ENCODE data around the gene SLC38A10.
"Not testable (repeated sequence)": the region's sequence is repeated elsewhere in the genome, so short reads cannot be mapped to it uniquely, and the experiment has no call there.

The SLC38A10 gene

GRCh38 chr17:81230043-81230820 lies 64.9 kb downstream of the SLC38A10 start:
- DNase-seq (ENCODE audit: low read depth, low spot score), result no peak

DNA sequence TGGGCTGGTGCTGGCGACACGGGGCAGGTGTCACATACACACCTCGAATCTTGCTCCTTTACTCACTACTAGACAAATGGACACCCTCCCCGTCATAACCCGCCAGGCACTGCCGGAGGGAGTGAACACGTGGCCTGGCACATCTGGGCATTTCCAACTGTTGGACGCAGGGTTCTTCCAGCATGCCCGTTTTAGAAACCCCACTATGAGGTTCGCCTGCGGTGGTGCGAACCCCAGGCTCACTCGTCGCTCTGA lies 65.5 kb downstream of the SLC38A10 start:
- no peak for DNase-seq (ENCODE audit: low read depth, low spot score)

DNA sequence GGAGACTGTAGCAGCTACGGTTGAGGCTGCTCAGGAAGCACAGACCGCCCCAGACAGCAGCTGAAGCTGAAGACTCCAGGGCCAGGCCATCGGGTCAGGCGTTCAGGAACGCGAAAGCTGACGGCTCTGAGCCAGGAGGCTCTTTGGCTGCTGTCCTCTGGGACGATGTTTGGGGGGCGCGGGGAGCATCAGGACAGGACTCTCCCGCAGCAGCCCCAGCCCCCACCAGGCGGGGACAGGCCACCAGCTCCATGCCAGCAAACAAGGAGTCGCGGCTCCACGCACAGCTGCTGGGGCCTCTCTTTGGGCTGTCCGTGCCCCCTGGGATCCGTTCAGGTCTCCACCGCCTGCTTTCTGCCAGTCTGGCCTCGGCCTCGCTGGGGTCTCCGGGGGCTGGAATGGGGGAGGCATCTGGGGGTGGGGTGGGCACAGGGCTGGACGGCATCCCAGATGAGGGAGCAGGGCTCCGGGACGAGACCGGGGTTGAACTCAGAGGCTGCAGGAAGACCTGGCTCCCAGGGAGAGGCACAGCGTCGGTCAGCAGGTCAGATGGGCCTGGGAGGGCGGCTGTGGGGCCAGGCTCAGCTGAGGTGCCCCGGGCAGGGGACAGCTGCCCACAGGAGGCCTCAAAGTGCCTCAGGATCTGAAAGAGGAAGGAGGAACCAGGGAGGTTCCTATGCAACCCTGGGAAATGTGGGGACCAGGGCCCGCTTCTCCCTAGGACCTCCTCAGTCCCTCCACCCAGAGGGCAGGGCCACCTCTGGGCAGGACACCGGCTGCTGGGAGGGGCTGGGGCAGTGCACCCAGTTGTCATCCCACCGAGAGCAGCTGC lies 66.1 kb downstream of the SLC38A10 start:
- DNase-seq (ENCODE audit: low read depth, low spot score), result no peak

GRCh38 chr17:81228420-81228819 lies 66.7 kb downstream of the SLC38A10 start:
- DNase-seq (ENCODE audit: low read depth, low spot score), result no peak

GRCh38 chr17:81227630-81228029 lies 67.5 kb downstream of the SLC38A10 start:
- DNase-seq (ENCODE audit: low read depth, low spot score), result not testable (repeated sequence)

- DNase-seq (ENCODE audit: low read depth, low spot score), result no peak
Observed at GRCh38 chr17:81223762-81224130, 71.4 kb downstream of the SLC38A10 start.

GRCh38 chr17:81222906-81223761 lies 72.0 kb downstream of the SLC38A10 start, which contains the start of gene CEP131:
CEP131 (minus strand) TSS chr17:81222965; CDS start chr17:81220056, 2,909 bp downstream.
- DNase-seq (ENCODE audit: low read depth, low spot score), result peak; percentile 95

GRCh38 chr17:81222620-81222905 lies 72.5 kb downstream of the SLC38A10 start:
- no peak for DNase-seq (ENCODE audit: low read depth, low spot score)

GRCh38 chr17:81221842-81222619 lies 73.1 kb downstream of the SLC38A10 start:
- no peak for DNase-seq (ENCODE audit: low read depth, low spot score)

GRCh38 chr17:81221371-81221841 lies 73.7 kb downstream of the SLC38A10 start:
- no peak for DNase-seq (ENCODE audit: low read depth, low spot score)

DNA sequence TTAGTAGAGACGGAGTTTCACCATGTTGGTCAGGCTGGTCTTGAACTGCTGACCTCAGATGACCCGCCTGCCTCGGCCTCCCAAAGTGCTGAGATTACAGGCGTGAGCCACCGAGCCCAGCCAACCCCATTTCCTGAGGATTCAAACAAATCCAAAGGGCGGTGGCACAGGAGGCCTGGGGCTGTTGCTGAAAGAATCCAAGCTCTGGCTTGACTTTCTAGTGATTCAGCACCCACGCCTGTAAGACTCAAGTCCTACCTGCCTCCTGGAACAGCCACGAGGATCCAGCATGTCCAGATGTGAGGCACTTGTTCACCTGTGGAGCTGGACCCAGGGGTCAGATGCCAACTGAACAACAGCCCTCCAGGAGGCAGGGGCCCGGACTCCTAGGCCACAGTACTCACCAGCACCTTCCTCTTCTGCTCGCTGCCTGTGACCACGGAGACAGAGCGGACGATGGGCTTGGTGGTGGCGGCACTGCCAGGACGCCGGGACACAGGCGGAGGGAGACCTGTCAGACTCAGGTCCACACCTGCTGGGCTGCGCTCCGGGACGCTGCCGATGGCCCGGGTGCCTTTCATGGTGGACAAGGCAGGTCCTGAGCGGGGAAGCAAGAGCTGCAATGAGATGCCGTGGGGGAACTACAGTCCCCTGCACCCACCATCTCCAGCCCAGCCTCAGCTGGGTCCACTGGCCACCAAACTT lies 75.5 kb downstream of the SLC38A10 start:
- no peak for DNase-seq (ENCODE audit: low read depth, low spot score)

DNA sequence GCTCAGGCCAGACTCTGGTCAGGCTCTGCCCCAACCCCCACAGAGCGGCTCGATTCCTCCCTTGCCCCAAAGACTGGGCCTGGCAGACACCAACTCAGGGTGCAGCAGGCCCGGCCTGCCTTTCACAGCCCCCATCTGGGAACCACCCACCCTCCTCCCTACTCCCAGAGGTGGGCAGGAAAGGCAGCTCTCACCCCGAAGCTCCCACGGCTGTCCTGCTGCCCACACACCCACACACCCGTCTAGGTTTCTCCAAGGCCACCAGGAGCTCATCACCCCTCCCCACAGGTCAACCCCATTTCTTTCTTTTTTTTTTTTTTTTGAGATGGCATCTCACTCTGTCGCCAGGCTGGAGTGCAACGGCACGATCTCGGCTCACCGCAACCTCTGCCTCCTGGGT lies 76.1 kb downstream of the SLC38A10 start:
- DNase-seq (ENCODE audit: low read depth, low spot score), result no peak

- DNase-seq (ENCODE audit: low read depth, low spot score), result no peak
Observed at GRCh38 chr17:81218459-81218858, 76.6 kb downstream of the SLC38A10 start.

GRCh38 chr17:81217491-81217890 lies 77.6 kb downstream of the SLC38A10 start:
- no peak for DNase-seq (ENCODE audit: low read depth, low spot score)

- no peak for DNase-seq (ENCODE audit: low read depth, low spot score)
Observed at GRCh38 chr17:81213978-81214377, 81.1 kb downstream of the SLC38A10 start.

DNA sequence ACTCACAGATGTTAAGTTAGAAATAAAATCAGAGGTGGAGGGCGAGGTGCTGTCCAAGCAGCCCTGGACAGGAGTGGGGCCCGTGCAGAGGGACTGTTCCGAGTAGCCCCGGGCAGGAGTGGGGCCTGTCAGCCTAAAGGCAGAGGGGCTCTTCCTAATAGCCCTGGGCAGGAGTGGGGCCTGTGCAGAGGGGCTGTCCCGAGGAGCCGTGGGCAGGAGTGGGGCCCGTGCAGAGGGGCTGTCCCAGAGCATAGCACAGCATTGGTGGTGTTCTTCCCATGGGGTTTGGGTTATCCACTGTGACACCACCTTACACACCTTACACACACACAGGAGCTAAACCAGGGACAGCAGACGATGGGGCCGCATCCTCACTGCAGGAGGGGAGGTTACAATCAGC lies 82.7 kb downstream of the SLC38A10 start:
- DNase-seq (ENCODE audit: low read depth, low spot score), result no peak

GRCh38 chr17:81210868-81211267 lies 84.2 kb downstream of the SLC38A10 start:
- no peak for DNase-seq (ENCODE audit: low read depth, low spot score)

- DNase-seq (ENCODE audit: low read depth, low spot score), result no peak
Observed at GRCh38 chr17:81210466-81210865, 84.6 kb downstream of the SLC38A10 start.

- no peak for DNase-seq (ENCODE audit: low read depth, low spot score)
Observed at GRCh38 chr17:81209141-81209540, 86.0 kb downstream of the SLC38A10 start.

GRCh38 chr17:81208651-81209050 lies 86.5 kb downstream of the SLC38A10 start:
- DNase-seq (ENCODE audit: low read depth, low spot score), result no peak

Data from brain pericyte (primary cell).